GM21423 (cell line): ENCODE measurements around the gene CARD8.
A peak's percentile ranks its signal among the peaks of the same experiment; 100 is the strongest.

Source experiments
- ATAC-seq: cut with Tn5 transposase; IDR thresholded peaks from one replicate; pipeline ENCODE4 v1.9.1; 2021; ENCODE audit warnings: mild to moderate bottlenecking, moderate library complexity; ENCODE audit not compliant: unreplicated experiment

The CARD8 gene

DNA sequence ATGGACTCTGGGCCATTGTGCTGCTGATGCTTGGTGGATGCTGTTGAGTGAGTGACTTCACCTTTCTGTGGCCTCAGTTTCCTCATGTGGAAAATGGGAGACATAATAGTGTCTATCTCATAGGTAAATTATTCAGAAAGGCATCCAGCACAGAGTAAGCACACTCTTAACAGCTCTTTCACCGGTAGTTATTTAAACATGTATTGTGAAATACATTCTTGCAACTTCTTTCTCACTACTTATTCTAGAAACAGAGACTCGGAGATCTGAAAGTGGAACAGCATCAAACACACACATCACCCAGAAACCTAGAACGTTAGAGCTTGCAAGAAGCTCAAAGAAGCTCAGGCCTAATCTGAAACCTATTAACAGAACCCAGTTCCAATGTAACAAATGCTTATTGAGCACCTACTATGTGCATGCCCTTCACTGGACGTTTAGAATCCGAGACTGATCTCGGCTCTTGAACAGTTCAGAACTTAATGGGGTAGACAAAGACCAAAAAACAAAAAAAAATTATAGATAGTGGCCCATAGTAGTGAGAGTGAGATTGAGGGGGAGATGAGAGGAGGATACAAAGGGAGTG is 81.2 kb downstream of the CARD8 start:
- ATAC-seq: no peak

DNA sequence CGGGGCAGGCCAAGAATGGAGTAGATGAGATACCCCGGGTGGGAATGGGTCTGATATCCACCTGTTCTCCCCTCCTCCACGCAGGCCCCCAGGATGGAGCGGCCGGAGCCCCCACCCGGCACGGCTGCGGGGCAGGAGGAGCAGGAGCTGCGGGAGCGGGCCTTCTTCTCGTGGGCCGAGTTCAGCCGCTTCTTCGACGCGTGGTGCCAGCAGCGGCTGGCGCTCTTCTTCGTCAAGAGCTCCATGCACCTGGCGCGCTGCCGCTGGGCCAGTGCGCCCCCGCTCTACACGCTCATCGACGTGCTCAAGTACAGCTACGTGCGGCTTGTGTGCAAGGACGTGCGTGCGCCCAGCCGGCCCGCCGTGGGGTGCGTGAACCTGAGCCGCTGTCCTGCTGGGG is 84.0 kb downstream of the CARD8 start:
- no peak for ATAC-seq

DNA sequence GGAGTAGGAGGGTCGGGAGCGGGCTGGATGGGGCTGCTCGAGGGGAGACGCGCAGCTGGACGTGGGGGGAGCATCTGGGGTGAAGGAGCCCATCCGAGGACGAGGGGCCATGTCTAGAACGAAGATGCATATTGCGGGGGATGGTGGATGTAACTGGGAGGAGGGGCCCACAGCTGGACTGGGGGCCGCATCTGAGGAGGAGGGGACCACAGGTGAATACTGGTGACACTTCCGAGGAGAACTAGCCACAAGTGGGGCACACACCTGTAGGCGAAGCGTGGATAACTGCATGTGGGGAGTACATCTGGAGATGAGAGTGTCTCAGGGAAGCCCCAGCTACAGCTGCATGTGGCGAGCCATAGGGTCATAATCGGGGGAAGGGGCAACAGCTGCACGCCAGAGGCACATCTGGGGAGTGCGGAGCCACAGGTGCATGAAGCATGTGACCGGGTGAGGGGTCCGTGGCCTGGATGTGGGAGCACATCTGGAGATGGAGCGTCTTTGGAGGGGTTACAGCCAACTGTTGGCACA is 84.8 kb downstream of the CARD8 start:
- ATAC-seq: peak; percentile 6

DNA sequence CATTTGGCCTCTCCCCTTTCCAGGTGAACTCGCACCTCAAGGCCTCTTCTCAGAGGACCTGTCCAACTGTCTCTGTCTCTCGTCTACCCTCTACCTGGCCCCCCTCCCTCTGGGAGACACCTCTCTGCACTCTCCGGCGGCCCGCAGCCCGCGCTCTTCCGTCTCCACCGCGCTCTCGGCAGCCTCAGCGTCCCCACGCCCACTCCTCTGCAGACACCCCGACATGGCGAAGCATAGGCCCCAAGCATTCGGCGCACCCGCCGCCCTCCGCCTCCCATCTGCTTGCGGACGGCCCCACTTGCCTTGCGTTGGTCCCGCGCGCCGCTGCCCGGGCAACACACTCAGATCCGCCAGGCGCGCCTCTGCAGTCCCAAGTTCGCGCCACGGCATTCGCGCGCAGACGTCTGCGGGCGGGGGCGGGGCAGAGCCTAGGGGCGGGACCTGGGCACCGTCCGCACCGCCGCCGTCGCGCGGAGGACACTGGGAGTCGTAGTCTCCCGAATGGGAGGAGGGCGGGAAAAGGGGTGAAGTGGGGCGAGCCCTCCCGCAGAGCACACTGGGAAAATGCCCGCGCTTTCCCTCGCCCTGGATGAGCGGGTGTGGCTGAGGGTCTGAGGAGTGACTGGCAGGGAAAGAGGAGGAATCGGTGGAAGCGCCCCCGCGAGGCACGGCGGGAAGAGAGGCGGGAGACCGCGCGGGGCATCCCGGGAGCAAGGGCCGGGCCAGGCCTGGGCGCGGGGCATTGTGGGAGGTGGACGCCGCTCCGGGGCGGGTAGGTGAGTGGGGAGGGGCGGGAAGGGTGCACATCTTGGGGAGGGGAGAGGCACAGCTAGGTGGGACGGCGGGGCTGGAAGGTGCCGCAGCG is 85.5 kb downstream of the CARD8 start, which contains the start of the genes LIG1 and ZSWIM9:
Gene LIG1, minus strand, starts transcription at position 406 of the 865 bp plus-strand sequence. CDS start 4,778 bp downstream, outside the sequence.
Gene ZSWIM9, plus strand, starts transcription at position 742 of the 865 bp plus-strand sequence. CDS start 1,123 bp downstream, outside the sequence.
- peak; percentile 81 for ATAC-seq

DNA sequence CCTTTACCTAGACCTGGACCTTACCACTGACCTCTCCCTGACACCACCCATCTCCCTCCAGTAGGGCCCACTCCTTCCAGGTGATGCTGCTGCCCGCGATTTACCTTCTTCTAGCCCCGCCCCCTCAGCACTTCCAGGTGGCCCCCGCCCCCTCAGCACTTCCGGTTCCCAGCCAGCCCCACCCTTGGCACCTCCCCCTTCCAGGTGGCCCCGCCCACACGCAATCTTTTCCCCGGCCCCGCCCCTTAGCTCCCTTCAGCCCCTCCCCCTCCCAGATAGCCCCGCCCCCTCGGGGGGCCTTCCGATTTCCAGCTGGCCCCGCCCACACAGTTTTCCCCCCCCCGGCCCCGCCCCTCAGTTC is 86.2 kb downstream of the CARD8 start:
- peak; percentile 20 for ATAC-seq

DNA sequence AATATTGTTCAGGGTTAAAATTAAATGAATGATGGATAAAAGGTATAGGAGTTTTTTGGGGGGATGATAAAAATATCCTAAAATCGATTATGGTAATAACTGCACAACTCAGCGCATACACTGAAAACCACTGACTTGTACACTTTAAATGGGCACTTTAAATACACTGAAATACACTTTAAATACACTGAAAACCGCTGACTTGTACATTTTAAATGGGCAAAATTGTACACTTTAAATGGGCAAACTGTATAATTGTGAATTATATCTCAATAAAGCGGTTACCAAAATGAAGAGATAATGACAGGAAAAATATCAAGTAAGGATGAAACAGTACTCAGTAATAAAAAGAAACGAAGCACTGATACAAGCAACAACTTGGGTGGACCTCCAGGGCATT is 87.0 kb downstream of the CARD8 start:
- ATAC-seq: no peak

DNA sequence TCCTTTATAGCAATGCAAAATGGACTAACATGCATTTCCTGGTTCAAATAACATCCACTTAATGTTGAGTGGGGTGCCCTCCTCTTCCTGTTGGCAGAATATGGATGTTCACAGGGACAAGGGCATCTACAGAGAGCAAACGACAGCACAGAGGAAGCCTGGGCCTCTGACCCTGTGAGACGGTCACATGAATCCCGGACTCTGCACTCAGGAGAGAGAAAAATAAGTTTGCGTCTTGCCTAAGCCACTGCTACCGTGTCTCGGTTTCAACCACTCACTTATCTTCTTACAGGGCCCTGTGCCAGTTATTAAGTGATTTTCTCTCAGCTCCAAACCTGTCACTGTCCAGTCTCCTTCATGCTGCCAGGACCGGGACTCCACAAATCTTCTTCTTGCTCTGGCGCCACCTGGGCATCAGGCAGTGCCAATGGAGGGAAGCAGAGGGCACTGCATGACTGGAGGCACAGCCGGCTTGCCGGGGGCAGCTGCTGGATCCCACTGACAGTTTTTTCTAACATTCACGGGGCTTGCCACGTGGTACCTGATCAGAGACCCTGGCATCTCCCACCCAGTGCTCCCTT is 97.4 kb downstream of the CARD8 start:
- no peak for ATAC-seq
